Stimulated activated CD8-positive, alpha-beta memory T cell treated with anti-CD3 and anti-CD28 coated beads, Interleukin-4, amount 100 ng/mL, for 4 hours (primary cell): ENCODE data around the gene XRCC3.
"Not testable (repeated sequence)": the region's sequence is repeated elsewhere in the genome, so short reads cannot be mapped to it uniquely, and the experiment has no call there.

Source experiments
- DNase-seq, 2 donors: peaks; one replicate each; pipeline ENCODE4 v3.0.0-alpha.2; 2020; ENCODE audit warnings: low read depth in 2 of 2, low spot score in 1 of 2

XRCC3 gene

DNA sequence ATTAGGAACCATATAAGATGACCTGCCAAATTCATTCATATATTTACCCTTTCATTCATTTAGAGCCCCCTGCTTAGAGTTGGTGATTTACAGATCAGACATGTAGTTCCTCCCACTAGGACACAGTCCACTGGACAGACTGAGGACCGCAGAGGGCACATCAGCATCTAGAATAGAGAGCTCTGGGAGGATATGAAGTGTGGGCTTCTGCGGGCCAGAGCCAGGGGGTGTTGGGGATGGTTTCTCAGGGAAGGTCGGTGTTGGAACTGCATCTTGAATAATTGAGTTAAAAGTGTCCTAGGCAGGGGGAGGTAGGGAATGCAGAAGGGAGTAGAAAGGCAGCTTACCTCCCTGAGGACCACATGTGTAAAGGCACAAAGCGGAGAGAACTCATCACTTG is 43.3 kb downstream of the XRCC3 start:
- DNase-seq: no peak

DNA sequence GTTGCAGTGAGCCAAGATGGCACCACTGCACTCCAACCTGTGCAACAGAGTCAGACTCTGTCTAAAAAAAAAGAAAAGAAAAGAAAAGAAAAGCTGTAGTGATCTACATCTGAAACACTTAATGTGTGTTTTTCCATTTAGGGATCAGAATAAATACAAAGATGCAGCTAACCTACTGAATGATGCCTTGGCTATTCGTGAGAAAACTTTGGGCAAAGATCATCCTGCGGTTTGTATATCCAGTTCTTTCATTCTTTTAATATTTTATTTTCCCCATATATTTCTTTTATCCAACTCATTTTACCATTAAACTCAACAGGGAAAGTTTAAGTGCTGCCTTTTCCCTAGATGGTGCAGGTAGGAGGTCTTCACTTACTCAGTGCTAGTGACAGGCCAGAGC is 45.9 kb downstream of the XRCC3 start:
- no peak for DNase-seq

DNA sequence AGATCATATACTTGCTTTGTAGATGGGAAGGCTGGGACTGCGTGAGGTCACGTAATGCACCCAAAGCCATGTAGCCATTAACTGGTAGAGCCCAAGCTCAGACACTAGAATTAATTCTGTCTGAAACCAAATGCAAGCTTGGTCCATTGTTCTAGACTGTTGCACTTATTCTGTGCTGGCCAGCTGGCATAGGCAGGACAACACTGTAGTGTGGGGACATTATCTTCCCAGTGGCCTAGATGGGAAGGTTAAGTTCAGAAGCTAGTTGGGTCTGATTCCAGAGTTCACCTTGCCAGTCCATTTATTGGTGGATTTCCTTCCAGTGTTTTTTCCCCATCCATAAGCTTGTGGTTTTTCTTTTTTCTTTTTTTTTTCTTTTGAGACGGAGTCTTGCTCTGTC is 47.1 kb downstream of the XRCC3 start:
- no peak for DNase-seq

DNA sequence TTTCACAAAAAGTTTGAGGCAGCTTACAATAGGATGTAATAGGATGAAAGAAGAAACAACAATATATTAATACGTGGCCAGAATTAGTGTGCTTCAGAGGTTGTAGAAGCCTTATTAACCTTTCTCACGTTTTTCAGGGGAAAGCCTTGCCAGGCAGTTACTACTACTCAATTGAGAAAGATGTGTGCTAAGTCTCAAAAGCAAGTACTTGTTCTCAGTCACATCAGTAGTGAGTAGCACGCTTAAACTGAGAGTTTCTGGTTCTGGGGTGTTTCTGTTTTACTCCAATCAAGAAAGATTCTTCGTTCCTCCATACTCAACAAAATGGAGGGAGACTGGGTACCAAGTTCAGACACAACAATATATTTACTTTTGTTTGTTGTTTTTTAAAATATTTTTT is 47.6 kb downstream of the XRCC3 start:
- no peak for DNase-seq

DNA sequence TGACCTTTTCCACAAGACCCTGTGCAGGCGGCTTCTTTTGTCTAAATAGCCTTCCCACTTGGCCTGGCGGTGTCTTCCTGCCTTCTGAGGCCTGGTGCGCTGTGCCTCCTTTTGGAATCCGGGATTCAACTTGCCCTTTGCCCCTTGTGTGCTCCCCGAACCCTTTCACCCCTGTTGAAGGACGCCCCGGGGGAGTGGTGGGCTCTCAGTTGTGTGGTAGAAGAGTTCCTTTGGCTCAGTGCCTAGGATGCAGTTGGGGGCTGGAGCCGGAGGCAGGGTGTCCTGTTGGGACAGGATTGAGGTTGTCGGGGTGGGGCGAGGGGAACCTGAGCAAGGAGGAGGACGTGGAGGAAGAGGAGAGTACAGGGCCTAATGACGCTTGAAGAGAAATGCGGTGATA is 51.7 kb downstream of the XRCC3 start:
- no peak for DNase-seq

DNA sequence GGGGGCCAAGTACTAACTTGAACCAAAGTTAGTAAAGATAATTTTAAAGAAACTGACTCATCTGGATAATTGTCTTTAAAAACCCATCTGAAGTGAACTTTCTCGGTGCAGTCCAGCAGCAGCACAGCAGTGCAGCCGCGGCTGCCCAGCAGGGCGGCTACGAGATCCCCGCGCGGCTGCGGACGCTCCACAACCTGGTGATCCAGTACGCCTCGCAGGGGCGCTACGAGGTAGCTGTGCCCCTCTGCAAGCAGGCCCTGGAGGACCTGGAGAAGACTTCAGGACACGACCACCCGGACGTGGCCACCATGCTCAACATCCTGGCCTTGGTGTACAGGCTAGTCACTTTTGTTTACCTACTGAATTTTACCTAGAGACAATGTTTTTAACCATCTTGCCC is 52.7 kb downstream of the XRCC3 start:
- DNase-seq: no peak

DNA sequence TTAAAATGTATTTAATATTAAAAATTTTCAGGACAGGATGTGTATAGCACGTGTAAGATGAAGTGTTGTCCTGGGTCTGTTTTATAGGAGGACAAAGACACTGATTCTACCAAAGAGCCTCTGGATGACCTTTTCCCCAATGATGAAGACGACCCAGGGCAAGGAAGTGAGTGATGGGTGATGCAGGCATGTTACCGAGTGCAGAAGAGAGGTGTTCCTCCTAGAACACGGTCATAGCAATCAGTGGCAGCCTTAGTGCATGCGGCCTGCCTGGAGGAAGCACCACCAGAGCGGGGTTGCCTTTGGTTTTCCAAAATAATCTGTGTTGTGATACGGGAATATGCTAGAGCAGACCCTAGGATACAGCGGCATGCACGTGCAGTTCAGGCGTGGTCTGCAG is 53.2 kb downstream of the XRCC3 start:
- no peak for DNase-seq

DNA sequence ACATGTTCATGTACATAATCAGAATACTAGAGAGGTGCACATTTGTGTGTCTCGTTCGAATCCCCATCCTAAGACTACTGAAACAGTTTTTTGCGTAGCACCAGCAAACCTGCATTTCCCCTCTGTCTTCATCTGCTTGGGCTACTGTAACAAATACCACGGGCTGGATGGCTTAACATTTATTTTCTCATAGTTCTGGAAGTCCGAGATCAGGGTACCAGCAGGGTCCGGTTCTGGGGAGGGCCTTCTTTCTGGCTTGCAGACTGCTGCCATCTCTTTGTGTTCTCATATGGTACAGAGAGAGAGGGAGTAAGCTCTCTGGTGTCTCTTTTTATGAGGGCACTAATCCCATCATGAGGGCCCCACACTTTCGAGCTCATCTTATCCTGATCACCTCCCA is 55.6 kb downstream of the XRCC3 start:
- DNase-seq: no peak

DNA sequence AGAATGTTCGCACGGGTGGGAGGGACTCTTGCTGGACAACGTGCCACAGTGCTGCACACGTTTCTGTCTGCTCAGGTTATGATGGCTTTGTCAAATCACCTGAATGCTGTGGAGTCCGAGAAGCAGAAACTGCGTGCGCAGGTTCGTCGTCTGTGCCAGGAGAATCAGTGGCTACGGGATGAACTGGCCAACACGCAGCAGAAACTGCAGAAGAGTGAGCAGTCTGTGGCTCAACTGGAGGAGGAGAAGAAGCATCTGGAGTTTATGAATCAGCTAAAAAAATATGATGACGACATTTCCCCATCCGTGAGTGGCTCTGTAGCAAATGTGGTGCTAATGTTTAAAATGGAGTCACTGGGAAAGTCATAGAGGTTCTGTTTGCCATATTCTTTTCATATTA is 57.8 kb downstream of the XRCC3 start:
- DNase-seq: no peak

DNA sequence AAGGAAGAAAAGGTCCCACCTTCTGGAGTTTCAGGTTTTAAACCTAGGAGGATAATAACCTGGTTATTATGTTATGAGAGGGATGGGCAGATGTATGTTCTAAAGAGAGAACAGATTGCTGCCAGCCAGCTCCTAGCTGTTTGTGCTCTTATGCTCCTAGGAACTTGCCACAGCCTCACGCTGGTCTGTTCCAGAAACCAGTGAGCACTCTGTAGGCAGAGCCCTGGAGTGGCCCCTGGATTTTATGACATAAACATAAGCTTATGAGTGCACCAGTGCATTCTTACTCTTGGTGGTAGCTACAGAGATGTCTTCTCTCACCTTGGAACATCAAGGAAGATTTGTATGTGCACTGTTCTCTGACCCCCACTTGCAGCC is 58.5 kb downstream of the XRCC3 start:
- DNase-seq: no peak

DNA sequence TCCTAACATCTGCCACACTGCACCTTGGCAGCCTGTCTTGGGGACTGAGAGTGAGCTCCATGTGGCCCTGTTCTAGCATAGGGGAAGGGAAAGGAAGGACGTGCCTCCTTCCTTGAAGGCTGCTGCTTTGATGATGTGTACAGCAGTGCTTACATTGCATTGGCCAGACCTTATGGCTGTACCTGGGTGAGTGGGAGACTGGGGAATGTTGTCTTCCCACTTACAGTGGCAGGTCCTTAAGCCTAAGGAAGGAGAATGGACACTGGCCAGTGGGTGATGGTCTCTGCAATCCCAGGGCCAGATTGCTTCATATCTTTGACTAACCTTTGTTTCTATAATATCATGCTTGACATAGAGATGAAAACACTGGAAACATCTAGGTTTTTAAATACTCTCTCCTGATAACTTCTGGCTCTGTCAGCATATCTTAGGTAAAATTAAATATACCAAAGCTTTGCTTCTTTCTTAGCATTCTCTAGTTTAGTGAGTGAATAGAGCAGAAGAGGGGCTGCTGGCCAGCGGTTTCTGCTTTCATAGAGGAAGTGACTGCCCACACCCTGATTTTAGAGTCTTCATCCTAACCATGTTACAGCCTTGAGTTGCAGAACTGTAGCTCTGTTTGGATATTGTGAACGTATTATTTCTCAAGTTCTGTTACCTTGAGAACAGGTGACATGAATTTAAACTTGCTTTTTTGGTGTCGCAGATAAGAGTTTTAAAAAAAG is 59.1 kb downstream of the XRCC3 start:
- no peak for DNase-seq

DNA sequence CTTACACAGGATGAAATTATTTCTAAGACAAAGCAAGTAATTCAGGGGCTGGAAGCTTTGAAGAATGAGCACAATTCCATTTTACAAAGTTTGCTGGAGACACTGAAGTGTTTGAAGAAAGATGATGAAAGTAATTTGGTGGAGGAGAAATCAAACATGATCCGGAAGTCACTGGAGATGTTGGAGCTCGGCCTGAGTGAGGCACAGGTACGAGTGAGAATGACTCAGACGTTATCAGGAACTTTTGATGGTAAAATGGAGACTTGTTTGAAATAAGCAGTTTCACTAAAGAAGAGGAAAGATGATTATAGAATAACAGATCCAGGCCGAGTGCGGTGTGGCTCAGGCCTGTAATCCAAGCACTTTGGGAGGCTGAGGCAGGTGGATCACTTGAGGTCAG is 60.6 kb downstream of the XRCC3 start:
- no peak for DNase-seq

DNA sequence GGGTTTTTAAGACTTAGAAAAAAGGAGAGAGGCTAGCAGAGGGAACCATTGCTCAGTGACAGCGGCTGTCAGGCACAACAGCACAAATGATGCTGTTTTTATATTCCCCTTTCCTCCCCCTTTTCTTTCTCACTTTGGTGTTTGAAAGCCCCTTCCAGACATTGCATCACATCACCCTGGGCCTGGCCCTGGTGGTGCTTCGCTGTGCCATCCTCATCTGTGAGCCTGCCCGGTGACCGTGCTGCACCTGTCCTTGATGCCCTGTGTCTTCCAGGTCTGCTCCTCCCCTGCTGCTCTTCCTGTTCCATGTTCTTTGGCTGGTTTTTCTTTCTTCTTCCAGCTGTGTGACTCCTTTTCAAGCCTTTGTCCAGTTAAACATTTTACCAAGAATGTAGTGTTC is 61.4 kb downstream of the XRCC3 start:
- no peak for DNase-seq

DNA sequence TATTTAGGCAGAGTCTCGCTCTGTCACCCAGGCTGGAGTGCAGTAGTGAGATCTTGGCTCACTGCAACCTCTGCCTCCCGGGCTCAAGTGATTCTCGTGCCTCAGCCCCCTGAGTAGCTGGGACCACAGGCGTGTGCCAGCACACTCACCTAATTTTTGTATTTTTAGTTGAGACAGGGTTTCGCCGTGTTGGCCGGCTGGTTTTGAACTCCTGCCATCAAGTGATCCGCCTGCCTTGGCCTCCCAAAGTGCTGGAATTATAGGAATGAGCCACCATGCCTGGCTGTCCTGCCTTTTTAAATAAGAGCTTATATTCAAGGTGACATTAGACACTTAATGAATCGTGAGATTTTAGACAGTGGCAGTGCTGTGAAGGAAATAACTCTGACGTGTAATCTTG is 61.9 kb downstream of the XRCC3 start:
- not testable (repeated sequence) for DNase-seq

DNA sequence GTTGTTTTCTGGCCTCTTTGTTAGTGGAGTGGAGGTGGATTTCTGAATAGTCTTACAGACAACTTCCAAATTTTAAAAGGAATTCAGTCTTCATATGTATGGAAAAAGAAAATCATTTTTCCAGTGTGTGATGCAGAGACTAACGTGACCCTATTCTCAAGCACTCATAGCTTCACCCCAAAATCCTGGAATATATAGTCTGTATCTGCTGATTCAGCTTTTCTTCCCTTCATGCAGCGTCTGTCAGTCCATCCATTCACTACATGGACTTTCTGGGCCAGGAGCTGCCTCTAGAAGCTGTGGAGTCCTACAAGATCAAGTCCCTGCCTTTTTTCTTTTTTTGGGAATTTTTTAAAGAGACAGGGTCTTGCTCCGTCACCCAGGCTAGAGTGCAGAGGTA is 62.4 kb downstream of the XRCC3 start:
- DNase-seq: no peak

DNA sequence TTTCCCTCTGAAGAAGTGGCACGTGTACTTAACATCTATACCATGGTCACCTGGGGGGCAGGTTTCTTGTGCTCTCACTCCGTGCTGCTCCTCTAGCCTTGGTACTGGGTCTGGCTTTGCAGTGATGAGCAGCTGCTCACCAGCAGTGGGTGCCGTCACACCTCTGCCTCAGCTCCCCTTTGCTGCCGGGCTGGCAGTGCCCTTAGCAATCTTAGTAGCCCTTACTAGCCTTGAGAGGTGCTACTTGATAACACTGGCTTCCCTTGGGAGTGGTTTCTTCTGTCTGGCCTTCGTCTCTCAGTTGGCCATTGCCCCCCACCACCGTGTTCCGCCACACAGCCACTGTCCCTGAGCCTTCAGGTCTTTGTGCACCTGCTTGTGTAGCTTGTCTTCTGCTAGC is 63.7 kb downstream of the XRCC3 start:
- no peak for DNase-seq

DNA sequence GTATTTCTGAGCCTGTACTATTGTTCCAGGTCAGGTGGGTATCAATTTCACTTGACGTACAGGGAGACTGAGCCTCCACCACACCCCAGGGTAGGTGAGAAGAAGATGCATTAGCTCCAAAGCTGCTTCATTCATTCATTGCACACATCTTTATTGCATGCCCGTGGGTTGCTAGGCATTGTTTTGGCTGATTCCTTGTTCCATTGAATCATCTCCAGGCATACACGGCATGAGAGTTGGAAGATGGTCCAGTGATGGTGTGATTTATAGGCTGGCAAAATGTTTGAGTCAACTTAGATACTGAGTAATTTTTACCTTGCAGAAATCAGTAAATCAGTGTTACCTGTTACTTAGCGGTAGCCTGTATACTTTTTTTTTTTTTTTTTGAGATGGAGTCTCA is 65.0 kb downstream of the XRCC3 start:
- no peak for DNase-seq

DNA sequence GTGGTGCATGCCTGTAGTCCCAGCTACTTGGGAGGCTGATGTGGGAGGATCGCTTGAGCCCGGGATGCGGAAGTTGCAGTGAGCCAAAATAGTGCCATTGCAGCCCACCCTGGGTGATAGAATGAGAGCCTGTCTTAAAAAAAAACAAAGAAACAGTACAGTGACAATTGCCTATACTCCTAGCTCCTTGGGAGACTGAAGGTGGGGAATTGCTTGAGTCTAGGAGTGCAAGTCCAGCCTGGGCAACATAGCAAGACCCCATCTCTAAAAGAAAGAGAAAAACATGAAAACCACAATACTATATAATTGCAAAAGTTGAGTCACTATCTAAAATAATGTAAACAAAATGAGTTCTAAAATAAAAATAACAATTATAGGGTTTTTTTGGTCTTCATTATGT is 66.2 kb downstream of the XRCC3 start:
- DNase-seq: no peak
